Measurements from ENCODE around the gene PROZ. TPM values are rescaled to one million over a fixed set of nuclear protein-coding genes. Genes with fewer than 3 reads are reported as not detected.

Gene PROZ
- total RNA-seq, 1 experiment from 2014 or later = not detected

GRCh38 chr13:113187263-113187669 is 28.8 kb downstream of the PROZ start:
- no peak overlapping the region for H2BK12ac ChIP-seq (ENCODE audit: insufficient read length, low read depth, low read length)
- H3K23ac ChIP-seq (ENCODE audit: insufficient read length, low read depth, low read length) = no peak overlapping the region
- no peak overlapping the region for H2BK15ac ChIP-seq (ENCODE audit: low read depth, low read length)
- no peak overlapping the region for H2BK5ac ChIP-seq (ENCODE audit: insufficient read length, low read length)
- H4K8ac ChIP-seq (replicated peaks; ENCODE audit: insufficient read length, low read depth, low read length) = no peak overlapping the region
- DNase-seq = no peak
- H4K5ac ChIP-seq (ENCODE audit: insufficient read length, low read depth, low read length) = no peak overlapping the region
- Mint-ChIP-seq H3K36me3 (ENCODE audit: insufficient read depth in 1 of 3, low read depth in 3 of 3) (peaks cover 43 to 79% (median 78%) of the 10 kb centered on the region in 3 experiments), H3K27me3 (ENCODE audit: low read depth) (no peaks in the 10 kb centered on the region; the same call in 1 of the 2 replicates), H3K4me1 (no peaks in the 10 kb centered on the region; a peak in 1 of 4 replicates), H3K9me3 (no peaks in the 10 kb centered on the region), H3K27ac (peak overlapping the region in 1 of 3 experiments; percentile 83; a peak in 1 of 7 replicates), H3K4me3 (no peak overlapping the region)
- H3K14ac ChIP-seq (ENCODE audit: insufficient read depth, low read length) = no peak overlapping the region
- H3K9me3 ChIP-seq (ENCODE audit: control insufficient read depth, low read depth, low read length) = no peaks in the 10 kb centered on the region
- no peak overlapping the region for H3K4ac ChIP-seq (ENCODE audit: low read depth, low read length)
- no peak overlapping the region for H2BK120ac ChIP-seq (ENCODE audit: low read depth, low read length, poor library complexity, severe bottlenecking)
- no peak overlapping the region for H2BK20ac ChIP-seq (ENCODE audit: low read depth, low read length, poor library complexity, severe bottlenecking)
- TF ChIP-seq CTCF (conservative IDR thresholded peaks at IDR 0.05) = no peak
- no peak overlapping the region for H3K4me2 ChIP-seq (ENCODE audit: insufficient read depth, insufficient read length, low read length)
- peaks cover 3% of the 10 kb centered on the region for H3K79me1 ChIP-seq (ENCODE audit: insufficient read depth, low read depth, low read length, poor library complexity, severe bottlenecking)
- no peaks in the 10 kb centered on the region for H3K23me2 ChIP-seq (ENCODE audit: insufficient read length, low read depth, low read length, poor library complexity, severe bottlenecking)
- no peaks in the 10 kb centered on the region for H3K27me3 ChIP-seq (ENCODE audit: insufficient read depth, low read length)
- H2AK5ac ChIP-seq (ENCODE audit: insufficient read length, low read length) = no peak overlapping the region
- no peak overlapping the region for H3T11ph ChIP-seq (ENCODE audit: low read length)
- WGBS (ENCODE audit: extremely low coverage, insufficient read length, low lambda C conversion rate) = no CpG with 5 or more reads among the region's 9 CpGs
- H2AFZ ChIP-seq (ENCODE audit: low read length) = no peak overlapping the region
- no peak overlapping the region for H3K27ac ChIP-seq (ENCODE audit: insufficient read length, low read depth, low read length)
- H4K20me1 ChIP-seq (ENCODE audit: control insufficient read depth, insufficient read depth, insufficient read length) = no peaks in the 10 kb centered on the region
- H4K91ac ChIP-seq (ENCODE audit: insufficient read length, low read depth, low read length) = no peak overlapping the region
- no peaks in the 10 kb centered on the region for H3K4me1 ChIP-seq (ENCODE audit: insufficient read depth, low read length)
- H3K9ac ChIP-seq (ENCODE audit: extremely low read depth, insufficient read length, low read length) = no peak overlapping the region
- no peaks in the 10 kb centered on the region for H3K79me2 ChIP-seq (ENCODE audit: insufficient read depth, low read length)
- H3K56ac ChIP-seq (ENCODE audit: insufficient read length, low read depth, low read length) = no peak overlapping the region
- no peak overlapping the region for H3K18ac ChIP-seq (ENCODE audit: insufficient read length, low read depth, low read length)

Data from H9 (cell line).